Measurements from ENCODE around the gene SIK2. TPM values are rescaled to one million over a fixed set of nuclear protein-coding genes. Genes with fewer than 3 reads are reported as not detected.

SIK2 gene
- total RNA-seq, 1 donor from 2014 or later = 14.3 TPM

GRCh38 chr11:111765320-111765983 is 163.2 kb downstream of the SIK2 start:
- Mint-ChIP-seq H3K4me3 (ENCODE audit: unreplicated experiment) (peak overlapping the region; percentile 94), H3K9me3 (ENCODE audit: unreplicated experiment) (no peaks in the 10 kb centered on the region), H3K27ac (ENCODE audit: unreplicated experiment) (peak overlapping the region; percentile 63), H3K4me1 (ENCODE audit: low read depth, unreplicated experiment) (peaks cover 21% of the 10 kb centered on the region), H3K36me3 (ENCODE audit: low read depth, unreplicated experiment) (no peaks in the 10 kb centered on the region), H3K27me3 (ENCODE audit: low read depth, unreplicated experiment) (no peaks in the 10 kb centered on the region)
- peak overlapping the region; percentile 81 for H3K27ac ChIP-seq (ENCODE audit: low read depth, low read length)
- FAIRE-seq (no peak), DNase-seq (ENCODE audit: low read depth) (no peak)
- TF ChIP-seq EZH2 (IDR thresholded peaks at IDR 0.05; ENCODE audit: insufficient read depth, low read length) (no peak), CTCF (IDR thresholded peaks at IDR 0.05; ENCODE audit: insufficient read depth, low read depth, low read length) (no peak)
- H3K4me2 ChIP-seq (ENCODE audit: low read length) = peak overlapping the region; percentile 91
- peaks cover 49% of the 10 kb centered on the region for H3K79me2 ChIP-seq (ENCODE audit: insufficient read depth, low read length)
- H2AFZ ChIP-seq (ENCODE audit: low read depth, low read length) = peak overlapping the region; percentile 86
- peaks cover 22% of the 10 kb centered on the region for H3K36me3 ChIP-seq (ENCODE audit: insufficient read depth, low read length)
- H3K27me3 ChIP-seq (ENCODE audit: insufficient read depth, low read length) = no peaks in the 10 kb centered on the region
- peaks cover 10% of the 10 kb centered on the region for H3K4me1 ChIP-seq (ENCODE audit: insufficient read depth, low read length)
- H3K4me3 ChIP-seq (ENCODE audit: insufficient read depth, low read depth, low read length) = peak overlapping the region; percentile 92
- peaks cover 25% of the 10 kb centered on the region for H4K20me1 ChIP-seq (ENCODE audit: insufficient read depth, low read length)
- peak overlapping the region; percentile 91 for H3K9ac ChIP-seq (ENCODE audit: low read length)
- no peaks in the 10 kb centered on the region for H3K9me3 ChIP-seq (ENCODE audit: insufficient read depth, low read depth, low read length)

GRCh38 chr11:111765984-111766833 is 164.0 kb downstream of the SIK2 start, which contains the start of gene PPP2R1B:
Gene PPP2R1B (minus strand): TSS chr11:111766389. CDS start chr11:111766361, 28 bp downstream.
- FAIRE-seq = no peak
- H2AFZ ChIP-seq (ENCODE audit: low read depth, low read length) = peak within 1 kb of the TSS; percentile 87

More at GRCh38 chr11:111765984-111766833, 164.0 kb downstream of the SIK2 start, which contains the start of gene PPP2R1B:
- H3K27ac Mint-ChIP-seq (ENCODE audit: unreplicated experiment) = peak within 1 kb of the TSS; percentile 92
- H3K9me3 ChIP-seq (ENCODE audit: insufficient read depth, low read depth, low read length) = no peaks in the 10 kb centered on the region
- H3K27ac ChIP-seq (ENCODE audit: low read depth, low read length) = peak within 1 kb of the TSS; percentile 81
- no peaks in the 10 kb centered on the region for H3K9me3 Mint-ChIP-seq (ENCODE audit: unreplicated experiment)
- H3K36me3 Mint-ChIP-seq (ENCODE audit: low read depth, unreplicated experiment) = no peaks in the 10 kb centered on the region
- no peaks in the 10 kb centered on the region for H3K27me3 ChIP-seq (ENCODE audit: insufficient read depth, low read length)
- H3K4me1 Mint-ChIP-seq (ENCODE audit: low read depth, unreplicated experiment) = peaks cover 23% of the 10 kb centered on the region
- H3K4me3 Mint-ChIP-seq (ENCODE audit: unreplicated experiment) = peak within 1 kb of the TSS; percentile 94
- peaks cover 15% of the 10 kb centered on the region for H3K36me3 ChIP-seq (ENCODE audit: insufficient read depth, low read length)
- H3K4me3 ChIP-seq (ENCODE audit: insufficient read depth, low read depth, low read length) = peak within 1 kb of the TSS; percentile 92
- peak; percentile 52 for DNase-seq (ENCODE audit: low read depth)
- peaks cover 46% of the 10 kb centered on the region for H3K79me2 ChIP-seq (ENCODE audit: insufficient read depth, low read length)
- H3K4me1 ChIP-seq (ENCODE audit: insufficient read depth, low read length) = peaks cover 10% of the 10 kb centered on the region
- H3K4me2 ChIP-seq (ENCODE audit: low read length) = peak within 1 kb of the TSS; percentile 91
- no peaks in the 10 kb centered on the region for H3K27me3 Mint-ChIP-seq (ENCODE audit: low read depth, unreplicated experiment)
- TF ChIP-seq EZH2 (IDR thresholded peaks at IDR 0.05; ENCODE audit: insufficient read depth, low read length) (no peak), CTCF (IDR thresholded peaks at IDR 0.05; ENCODE audit: insufficient read depth, low read depth, low read length) (no peak)
- peaks cover 24% of the 10 kb centered on the region for H4K20me1 ChIP-seq (ENCODE audit: insufficient read depth, low read length)
- peak within 1 kb of the TSS; percentile 91 for H3K9ac ChIP-seq (ENCODE audit: low read length)
